ENCODE results near the gene PATJ. TPM values are rescaled to one million over a fixed set of nuclear protein-coding genes. Genes with fewer than 3 reads are reported as not detected.

Gene PATJ
- total and polyA plus RNA-seq, 2 of the 13 experiments (the other 11 are each of a cell fraction or from before 2014, with no cell fraction given), result 6.2 to 16.8 TPM

GRCh38 chr1:62076286-62076685 is 334.0 kb downstream of the PATJ start:
- ChIA-PET CTCF (ENCODE audit: low intra/inter-chr PET ratio, low total read pairs) (no interaction called here), POLR2A (no interaction called here)
- H3K79me2 ChIP-seq (ENCODE audit: insufficient read depth, low read length), result no peaks in the 10 kb centered on the region
- no peaks in the 10 kb centered on the region for H3K9me3 ChIP-seq (ENCODE audit: low read length)
- H4K20me1 ChIP-seq (ENCODE audit: insufficient read depth, low read length), result no peaks in the 10 kb centered on the region
- H3K36me3 ChIP-seq (replicated peaks in 1 of 2; ENCODE audit: control insufficient read depth in 1 of 2, insufficient read depth in 2 of 2, low read length in 2 of 2), result peaks cover 0 to 3% of the 10 kb centered on the region in 2 experiments; a peak in 1 of 5 replicates
- no TSS peak for BruUV-seq (replicated peaks)
- TF ChIP-seq PRPF4 (IDR thresholded peaks at IDR 0.05; ENCODE audit: low read depth, low read length, poor library complexity, severe bottlenecking) (no peak), RBM39 (IDR thresholded peaks at IDR 0.05; ENCODE audit: low read depth, low read length, poor library complexity, severe bottlenecking) (no peak)
- intact Hi-C loops (cut with micrococcal nuclease; ENCODE audit: unreplicated experiment), result loop anchor here (10.0 kb wide), 1 partner anchor 121 kb away; no protein-coding TSS in a partner anchor
- no peaks in the 10 kb centered on the region for H3K4me1 ChIP-seq (ENCODE audit: insufficient read depth, low read length)
- WGBS (ENCODE audit: low lambda C conversion rate), result 83% methylated on average over 3 of the region's 3 CpGs
- DNase-seq (ENCODE audit: low spot score) (peak; percentile 46), FAIRE-seq (no peak), ATAC-seq (no peak)
- H3K9ac ChIP-seq (ENCODE audit: insufficient read depth, low read depth, low read length), result no peak overlapping the region
- no peak overlapping the region for H3K4me2 ChIP-seq (ENCODE audit: low read depth, low read length)
- H3K27ac ChIP-seq (ENCODE audit: extremely low read length, insufficient read depth, low read length), result no peak overlapping the region
- in situ Hi-C loops (cut with HindIII; ENCODE audit: extremely low pct_ligation_motif_present, low pct_unique_long_range_greater_than_20kb), result no loop called here
- no peaks in the 10 kb centered on the region for H3K27me3 ChIP-seq (ENCODE audit: control insufficient read depth in 1 of 2, insufficient read depth in 2 of 2, low read length in 2 of 2)
- no peak overlapping the region for H2AFZ ChIP-seq (ENCODE audit: low read length)
- H3K4me3 ChIP-seq (replicated peaks in 1 of 3; ENCODE audit: insufficient read depth in 1 of 3, low read depth in 2 of 3, low read length in 3 of 3), result no peak overlapping the region

- H3K9ac ChIP-seq (ENCODE audit: insufficient read depth, low read depth, low read length), result no peak overlapping the region
- H3K9me3 ChIP-seq (ENCODE audit: low read length), result no peaks in the 10 kb centered on the region
- H2AFZ ChIP-seq (ENCODE audit: low read length), result no peak overlapping the region
- no peak for FAIRE-seq
- H3K27me3 ChIP-seq (ENCODE audit: control insufficient read depth in 1 of 2, insufficient read depth in 2 of 2, low read length in 2 of 2), result no peaks in the 10 kb centered on the region
- H3K27ac ChIP-seq (ENCODE audit: extremely low read length, insufficient read depth, low read length), result no peak overlapping the region
- H4K20me1 ChIP-seq (ENCODE audit: insufficient read depth, low read length), result no peaks in the 10 kb centered on the region
- no peak overlapping the region for H3K4me2 ChIP-seq (ENCODE audit: low read depth, low read length)
- ChIA-PET CTCF (ENCODE audit: low intra/inter-chr PET ratio, low total read pairs) (no interaction called here), POLR2A (no interaction called here)
- H3K4me1 ChIP-seq (ENCODE audit: insufficient read depth, low read length), result no peaks in the 10 kb centered on the region
- 90% methylated on average over 1 of the region's 1 CpG for WGBS (ENCODE audit: low lambda C conversion rate)
- no peak for ATAC-seq
- peaks cover 0 to 3% of the 10 kb centered on the region in 2 experiments; a peak in 1 of 5 replicates for H3K36me3 ChIP-seq (replicated peaks in 1 of 2; ENCODE audit: control insufficient read depth in 1 of 2, insufficient read depth in 2 of 2, low read length in 2 of 2)
- DNase-seq (ENCODE audit: low spot score), result no peak
- in situ Hi-C loops (cut with HindIII; ENCODE audit: extremely low pct_ligation_motif_present, low pct_unique_long_range_greater_than_20kb) (no loop called here), intact Hi-C loops (cut with micrococcal nuclease; ENCODE audit: unreplicated experiment) (loop anchor here (10.0 kb wide), 1 partner anchor 123 kb away; no protein-coding TSS in a partner anchor)
- no peak overlapping the region for H3K4me3 ChIP-seq (replicated peaks in 1 of 3; ENCODE audit: insufficient read depth in 1 of 3, low read depth in 2 of 3, low read length in 3 of 3)
- no TSS peak for BruUV-seq (replicated peaks)
- H3K79me2 ChIP-seq (ENCODE audit: insufficient read depth, low read length), result no peaks in the 10 kb centered on the region
- TF ChIP-seq GMEB2 (CRISPR knock-in tag; IDR thresholded peaks at IDR 0.05; ENCODE audit: low read depth) (no peak), ZBTB25 (CRISPR knock-in tag; IDR thresholded peaks at IDR 0.05) (no peak), ZNF138 (CRISPR knock-in tag; IDR thresholded peaks at IDR 0.05; ENCODE audit: low read depth) (no peak), MEF2D (CRISPR knock-in tag; IDR thresholded peaks at IDR 0.05) (no peak), RXRA (CRISPR knock-in tag; IDR thresholded peaks at IDR 0.05) (no peak), TBL1XR1 (IDR thresholded peaks at IDR 0.05; ENCODE audit: borderline replicate concordance, low read length, partially characterized antibody) (no peak), ZNF468 (CRISPR knock-in tag; IDR thresholded peaks at IDR 0.05) (no peak), ZNF234 (CRISPR knock-in tag; conservative IDR thresholded peaks at IDR 0.05) (no peak), SPEN (CRISPR knock-in tag; IDR thresholded peaks at IDR 0.05; ENCODE audit: low read depth) (no peak), MXD1 (CRISPR knock-in tag; IDR thresholded peaks at IDR 0.05) (no peak), ZNF703 (CRISPR knock-in tag; IDR thresholded peaks at IDR 0.05; ENCODE audit: borderline replicate concordance) (no peak)
These were observed 335.5 kb downstream of the PATJ start for GRCh38 chr1:62077821-62078220.
